ENCODE measurements around the gene CEACAM20.
"Not testable (repeated sequence)": the region's sequence is repeated elsewhere in the genome, so short reads cannot be mapped to it uniquely, and the experiment has no call there.

CEACAM20 gene

GRCh38 chr19:44498988-44499387 is 30.5 kb downstream of the CEACAM20 start:
- Mint-ChIP-seq H3K27ac (no peak overlapping the region), H3K4me3 (peak overlapping the region; percentile 97), H3K4me1 (peaks cover 29% of the 10 kb centered on the region), H3K27me3 (no peaks in the 10 kb centered on the region), H3K36me3 (peaks cover 55% of the 10 kb centered on the region), H3K9me3 (peaks cover 35% of the 10 kb centered on the region)
- no peak for DNase-seq (ENCODE audit: low spot score in 2 of 2)
- ATAC-seq (ENCODE audit: low read depth) = no peak

- peaks cover 78% of the 10 kb centered on the region for H3K36me3 Mint-ChIP-seq
- peaks cover 32% of the 10 kb centered on the region for H3K4me1 Mint-ChIP-seq
- H3K27ac Mint-ChIP-seq = no peak overlapping the region
- H3K4me3 Mint-ChIP-seq = no peak overlapping the region
- no peaks in the 10 kb centered on the region for H3K27me3 Mint-ChIP-seq
- peaks cover 40% of the 10 kb centered on the region for H3K9me3 Mint-ChIP-seq
- ATAC-seq (ENCODE audit: low read depth) (no peak), DNase-seq (ENCODE audit: low spot score in 2 of 2) (no peak)
These were observed 32.8 kb downstream of the CEACAM20 start for GRCh38 chr19:44496711-44497110.

- peak overlapping the region; percentile 68 for H3K27ac Mint-ChIP-seq
- H3K36me3 Mint-ChIP-seq = peaks cover 64% of the 10 kb centered on the region
- no peak for ATAC-seq (ENCODE audit: low read depth)
- H3K9me3 Mint-ChIP-seq = peaks cover 23% of the 10 kb centered on the region
- no peaks in the 10 kb centered on the region for H3K4me1 Mint-ChIP-seq
- no peaks in the 10 kb centered on the region for H3K27me3 Mint-ChIP-seq
- H3K4me3 Mint-ChIP-seq = no peak overlapping the region
- no peak for DNase-seq (ENCODE audit: low spot score in 2 of 2)
These were observed 52.7 kb downstream of the CEACAM20 start for GRCh38 chr19:44476559-44477408.

DNA sequence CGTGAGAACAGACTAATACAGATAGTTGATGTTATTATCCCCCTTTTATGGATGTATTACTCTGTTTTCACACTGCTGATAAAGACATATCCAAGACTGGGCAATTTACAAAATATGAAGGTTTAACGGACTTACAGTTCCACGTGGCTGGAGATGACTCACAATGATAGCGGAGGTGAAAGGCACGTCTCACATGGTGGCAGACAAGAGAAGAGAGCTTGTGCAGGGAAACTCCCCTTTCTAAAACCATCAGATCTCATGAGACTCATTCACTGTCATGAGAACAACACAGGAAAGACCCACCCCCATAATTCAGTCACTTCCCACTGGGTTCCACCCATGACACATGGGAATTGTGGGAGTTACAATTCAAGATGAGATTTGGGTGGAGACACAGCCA is 60.7 kb downstream of the CEACAM20 start:
- Mint-ChIP-seq H3K36me3 (peaks cover 25% of the 10 kb centered on the region), H3K9me3 (peaks cover 38% of the 10 kb centered on the region)
- not testable (repeated sequence) for H3K4me3 Mint-ChIP-seq; ATAC-seq (ENCODE audit: low read depth); H3K4me1 Mint-ChIP-seq; DNase-seq (ENCODE audit: low spot score in 2 of 2); H3K27me3 Mint-ChIP-seq; H3K27ac Mint-ChIP-seq

- peaks cover 25% of the 10 kb centered on the region for H3K9me3 Mint-ChIP-seq
- H3K36me3 Mint-ChIP-seq; ATAC-seq (ENCODE audit: low read depth); H3K4me1 Mint-ChIP-seq; H3K4me3 Mint-ChIP-seq; H3K27me3 Mint-ChIP-seq; DNase-seq (ENCODE audit: low spot score in 2 of 2); H3K27ac Mint-ChIP-seq: not testable (repeated sequence)
These were observed 66.7 kb downstream of the CEACAM20 start for GRCh38 chr19:44462600-44463286.
